LoVo (cell line): ENCODE results near the gene TMEM163.
"Not testable (repeated sequence)": the region's sequence is repeated elsewhere in the genome, so short reads cannot be mapped to it uniquely, and the experiment has no call there.

ENCODE experiments used
- DNase-seq: peaks from one replicate; pipeline ENCODE4 v3.0.0-alpha.2; 2016; ENCODE audit warnings: low spot score

TMEM163 gene

GRCh38 chr2:134489732-134490384 is 228.9 kb downstream of the TMEM163 start:
- no peak for DNase-seq

DNA sequence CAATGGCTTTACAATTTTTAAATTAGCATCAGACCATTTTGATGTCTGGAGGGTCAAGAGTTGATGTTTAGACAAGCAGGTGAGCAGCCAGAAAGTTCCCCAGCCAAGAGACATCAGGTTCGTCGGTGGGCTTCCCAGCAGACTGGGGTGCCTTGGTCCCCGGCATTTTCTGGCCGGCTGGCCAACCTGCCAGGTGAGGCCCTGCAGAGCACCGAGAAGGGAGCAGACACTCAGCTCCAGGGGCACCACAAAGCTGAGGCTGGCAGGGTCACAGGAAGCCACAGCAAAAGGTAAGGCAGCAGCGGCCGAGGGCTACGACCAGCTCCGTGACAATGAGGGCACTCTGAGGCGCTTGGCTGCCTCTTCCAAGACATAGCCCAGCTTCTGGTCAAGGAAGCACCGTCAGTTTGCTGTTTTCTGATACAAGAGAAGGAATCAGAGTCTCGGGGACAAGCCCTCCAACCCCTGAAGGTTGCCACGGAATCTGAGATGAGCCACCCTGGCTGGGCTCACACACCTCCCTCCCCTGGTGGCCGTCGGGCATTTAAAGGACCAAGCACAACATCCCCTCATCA is 235.9 kb downstream of the TMEM163 start:
- no peak for DNase-seq

- no peak for DNase-seq
Measured at GRCh38 chr2:134482131-134482723, 236.6 kb downstream of the TMEM163 start.

- DNase-seq: no peak
Measured at GRCh38 chr2:134479696-134480330, 239.0 kb downstream of the TMEM163 start.

- DNase-seq: not testable (repeated sequence)
Measured at GRCh38 chr2:134476982-134477381, 241.8 kb downstream of the TMEM163 start.

- no peak for DNase-seq
Measured at GRCh38 chr2:134470561-134471168, 248.1 kb downstream of the TMEM163 start.

- DNase-seq: no peak
Measured at GRCh38 chr2:134469516-134470115, 249.2 kb downstream of the TMEM163 start.

- DNase-seq: no peak
Measured at GRCh38 chr2:134468776-134469175, 250.0 kb downstream of the TMEM163 start.

GRCh38 chr2:134468164-134468563 is 250.6 kb downstream of the TMEM163 start:
- DNase-seq: no peak

- peak; percentile 29 for DNase-seq
Measured at GRCh38 chr2:134466141-134466540, 252.7 kb downstream of the TMEM163 start.

DNA sequence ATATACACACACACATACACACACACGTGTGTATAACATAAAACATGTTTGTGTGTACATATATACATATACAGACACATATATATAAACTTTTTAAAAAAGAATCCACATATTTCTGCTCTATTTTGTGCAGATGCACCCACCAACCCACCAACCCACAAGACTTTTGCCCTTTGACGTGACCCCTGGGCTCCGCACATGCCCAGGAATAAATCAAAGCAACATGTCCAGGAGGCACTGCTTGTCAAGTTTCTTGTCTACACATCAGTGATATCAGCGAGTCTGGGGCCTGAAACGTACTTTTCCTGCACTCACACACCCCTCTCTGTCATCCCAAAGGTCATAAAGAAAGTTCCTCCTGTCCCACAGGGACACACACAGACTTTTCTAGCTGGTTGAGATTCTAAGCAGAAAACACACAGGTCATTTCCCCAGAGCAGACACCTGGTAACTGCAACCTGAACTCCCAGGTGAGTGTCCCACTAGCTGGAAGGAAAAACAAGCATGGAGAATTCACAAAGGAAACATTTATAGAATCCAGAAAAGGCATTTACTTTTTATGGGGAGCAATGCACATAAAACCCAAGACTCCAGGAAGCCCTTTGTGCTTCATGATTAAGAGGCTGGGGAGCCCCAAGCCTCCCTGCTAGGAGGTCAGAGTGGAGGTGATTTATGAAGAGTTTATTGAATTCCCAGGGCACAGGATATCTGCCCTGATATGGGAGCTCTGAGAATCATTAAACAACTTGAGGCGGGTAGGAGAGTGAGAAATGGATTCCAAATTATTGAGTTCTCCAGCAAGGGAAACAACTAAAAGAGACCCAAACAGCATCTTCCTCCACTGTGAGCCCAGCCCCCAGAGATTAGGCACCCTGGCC is 253.3 kb downstream of the TMEM163 start:
- DNase-seq: no peak

DNA sequence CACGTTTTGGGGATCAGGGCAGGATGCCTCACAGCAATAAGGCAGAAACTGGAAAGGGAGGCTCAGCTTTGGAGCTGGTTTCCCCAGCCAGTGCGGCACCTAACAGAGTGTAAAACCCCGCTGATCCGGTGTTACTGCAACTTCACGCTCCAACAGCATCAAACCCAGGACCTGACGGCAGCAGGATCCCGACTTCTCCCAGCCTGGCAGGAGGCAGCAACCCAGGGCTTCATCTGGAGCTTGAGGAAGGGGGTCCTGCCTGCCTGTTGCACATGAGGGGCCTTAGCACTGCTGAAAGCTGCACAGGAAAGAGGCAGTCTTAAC is 255.1 kb downstream of the TMEM163 start:
- DNase-seq: no peak

DNA sequence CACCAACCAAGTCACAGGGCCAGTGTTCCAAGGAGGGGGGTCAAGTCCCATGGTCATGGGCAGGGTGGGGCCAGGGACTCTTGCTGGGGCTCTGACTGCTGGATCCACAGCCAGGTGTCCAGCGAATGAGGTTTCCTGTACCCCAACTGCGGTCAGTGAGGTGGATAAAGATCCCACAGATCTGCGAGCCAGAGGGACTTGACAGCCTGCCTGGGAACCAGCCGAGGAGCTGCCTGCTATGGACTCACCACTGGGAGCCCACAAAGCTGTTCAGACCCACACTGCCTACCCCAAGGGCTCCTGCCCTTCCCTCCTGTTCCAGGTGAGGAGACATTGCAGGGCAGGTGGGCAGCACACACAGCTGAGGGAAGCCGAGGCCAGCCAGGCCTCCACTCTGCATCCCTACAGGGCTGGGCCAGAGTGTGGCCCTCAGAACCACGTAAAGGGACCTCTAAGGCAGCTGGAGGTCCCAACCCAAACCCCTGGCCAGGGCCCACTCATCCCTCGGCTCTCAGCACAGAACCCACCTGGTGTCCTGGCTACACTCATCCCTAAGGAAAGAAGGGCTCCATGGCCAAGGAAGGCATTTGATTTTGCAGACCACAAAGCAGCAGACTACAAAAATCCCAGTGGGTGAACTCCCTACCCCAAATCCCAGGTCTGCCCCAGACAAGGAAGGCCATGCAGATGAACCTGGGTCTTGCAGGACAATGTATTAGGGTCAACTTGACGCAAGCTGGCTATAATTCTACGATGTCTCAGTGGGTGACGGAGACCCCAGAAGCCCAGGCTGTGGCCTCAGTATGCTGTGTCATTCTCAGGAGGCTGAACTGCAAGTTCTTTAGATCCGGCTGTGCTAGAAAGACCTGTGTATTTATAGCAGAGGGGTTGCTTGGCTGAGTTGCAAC is 255.8 kb downstream of the TMEM163 start:
- no peak for DNase-seq

- DNase-seq: no peak
Measured at GRCh38 chr2:134462275-134462674, 256.5 kb downstream of the TMEM163 start.

- no peak for DNase-seq
Measured at GRCh38 chr2:134461511-134461910, 257.3 kb downstream of the TMEM163 start.

DNA sequence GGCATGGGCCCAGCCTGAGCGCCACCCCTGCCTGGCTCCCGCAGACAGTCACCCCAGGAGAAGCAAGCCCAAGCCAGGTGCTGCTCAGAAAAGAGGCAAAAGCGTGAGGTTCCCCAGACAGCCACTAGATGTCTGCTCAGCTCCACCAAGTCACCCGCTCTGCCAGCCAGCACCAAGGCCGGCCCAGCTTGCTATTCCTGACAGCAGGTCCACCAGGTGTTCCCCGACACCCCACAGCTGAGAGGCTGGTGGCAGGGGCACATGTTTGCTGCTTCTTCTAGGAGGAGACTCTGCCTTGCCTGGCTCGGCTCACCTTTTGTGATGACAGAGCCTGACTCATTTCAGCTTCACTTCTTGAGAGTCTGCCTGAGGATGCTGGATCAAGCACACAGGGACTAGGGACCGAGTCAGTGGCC is 258.2 kb downstream of the TMEM163 start:
- peak; percentile 13 for DNase-seq

DNA sequence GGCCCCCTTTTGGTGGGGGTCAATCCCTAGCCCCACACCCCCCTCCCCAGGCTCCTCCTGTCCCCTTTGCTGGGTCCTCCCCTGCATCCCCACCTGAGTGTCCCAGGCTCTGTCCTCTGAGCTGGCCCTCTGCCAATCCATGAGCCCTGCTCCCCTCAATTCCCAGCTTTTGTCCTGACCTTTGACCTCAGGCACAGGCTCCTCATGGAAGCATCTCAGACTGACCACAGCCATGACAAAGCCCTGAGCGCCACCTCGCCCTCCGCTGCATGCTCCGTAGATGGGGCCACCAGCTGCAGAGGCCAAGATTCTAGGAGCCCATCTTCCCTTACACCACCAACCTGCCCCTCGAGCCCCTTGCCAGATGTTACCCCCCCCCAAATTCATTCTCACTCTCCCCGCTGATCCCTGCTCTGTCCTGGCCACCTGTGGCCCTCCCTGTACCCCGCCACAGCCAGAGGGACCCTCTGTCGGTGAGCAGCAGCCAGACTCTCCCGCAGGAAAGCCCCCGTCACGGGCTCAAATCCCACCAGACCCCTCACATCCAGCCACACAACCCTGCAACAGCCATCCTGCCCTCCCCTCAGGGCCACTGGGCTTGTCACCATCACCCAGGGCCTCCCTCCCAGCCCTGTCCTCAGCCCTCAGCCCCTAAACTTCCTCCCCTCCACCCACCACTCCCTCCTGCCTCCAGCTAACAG is 258.9 kb downstream of the TMEM163 start:
- no peak for DNase-seq

GRCh38 chr2:134458950-134459349 is 259.9 kb downstream of the TMEM163 start:
- no peak for DNase-seq

GRCh38 chr2:134458473-134458853 is 260.3 kb downstream of the TMEM163 start:
- no peak for DNase-seq
